ENCODE results near the gene CDKN1A.

The CDKN1A gene

DNA sequence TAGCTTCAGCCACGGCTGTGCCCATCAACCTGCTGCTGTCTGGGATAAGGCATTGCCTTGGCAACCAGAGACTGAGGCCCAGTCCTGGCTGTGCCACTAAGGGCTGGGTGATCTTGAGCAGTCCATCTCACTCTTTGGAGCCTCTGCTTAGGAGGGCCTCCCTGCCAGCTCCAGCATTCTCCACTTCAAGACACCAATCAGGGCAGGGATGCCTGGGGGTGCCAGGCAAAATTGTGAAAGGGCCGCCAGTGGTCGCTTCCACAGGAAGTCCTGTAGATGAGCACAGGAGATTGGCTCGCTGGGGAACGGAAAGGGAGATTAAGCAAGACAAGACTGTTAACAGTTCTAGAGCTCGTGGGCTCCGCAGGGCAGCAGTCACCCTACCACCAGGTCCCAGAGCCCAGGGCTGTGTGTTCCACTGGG, 19.0 kb downstream of the CDKN1A start, which contains the start of gene RAB44:
RAB44 (plus strand) TSS at position 346 of the 423 bp plus-strand sequence. CDS start 6,410 bp downstream, outside the sequence.
- H3K27me3 ChIP-seq (ENCODE audit: insufficient read depth, low read depth, severe bottlenecking), result no peaks in the 10 kb centered on the region
- H3K4me3 ChIP-seq (ENCODE audit: low read depth, low read length), result no peak within 1 kb of the TSS
- TF ChIP-seq, protein P1, sequence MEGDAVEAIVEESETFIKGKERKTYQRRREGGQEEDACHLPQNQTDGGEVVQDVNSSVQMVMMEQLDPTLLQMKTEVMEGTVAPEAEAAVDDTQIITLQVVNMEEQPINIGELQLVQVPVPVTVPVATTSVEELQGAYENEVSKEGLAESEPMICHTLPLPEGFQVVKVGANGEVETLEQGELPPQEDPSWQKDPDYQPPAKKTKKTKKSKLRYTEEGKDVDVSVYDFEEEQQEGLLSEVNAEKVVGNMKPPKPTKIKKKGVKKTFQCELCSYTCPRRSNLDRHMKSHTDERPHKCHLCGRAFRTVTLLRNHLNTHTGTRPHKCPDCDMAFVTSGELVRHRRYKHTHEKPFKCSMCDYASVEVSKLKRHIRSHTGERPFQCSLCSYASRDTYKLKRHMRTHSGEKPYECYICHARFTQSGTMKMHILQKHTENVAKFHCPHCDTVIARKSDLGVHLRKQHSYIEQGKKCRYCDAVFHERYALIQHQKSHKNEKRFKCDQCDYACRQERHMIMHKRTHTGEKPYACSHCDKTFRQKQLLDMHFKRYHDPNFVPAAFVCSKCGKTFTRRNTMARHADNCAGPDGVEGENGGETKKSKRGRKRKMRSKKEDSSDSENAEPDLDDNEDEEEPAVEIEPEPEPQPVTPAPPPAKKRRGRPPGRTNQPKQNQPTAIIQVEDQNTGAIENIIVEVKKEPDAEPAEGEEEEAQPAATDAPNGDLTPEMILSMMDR (IDR thresholded peaks at IDR 0.05; ENCODE audit: low read depth, low read length), result no peak
- no peak within 1 kb of the TSS for H3K27ac ChIP-seq
- DNase-seq, result peak; percentile 7
- H3K9me3 ChIP-seq (ENCODE audit: severe bottlenecking), result peaks cover 3% of the 10 kb centered on the region
- H3K36me3 ChIP-seq, result no peaks in the 10 kb centered on the region

DNA sequence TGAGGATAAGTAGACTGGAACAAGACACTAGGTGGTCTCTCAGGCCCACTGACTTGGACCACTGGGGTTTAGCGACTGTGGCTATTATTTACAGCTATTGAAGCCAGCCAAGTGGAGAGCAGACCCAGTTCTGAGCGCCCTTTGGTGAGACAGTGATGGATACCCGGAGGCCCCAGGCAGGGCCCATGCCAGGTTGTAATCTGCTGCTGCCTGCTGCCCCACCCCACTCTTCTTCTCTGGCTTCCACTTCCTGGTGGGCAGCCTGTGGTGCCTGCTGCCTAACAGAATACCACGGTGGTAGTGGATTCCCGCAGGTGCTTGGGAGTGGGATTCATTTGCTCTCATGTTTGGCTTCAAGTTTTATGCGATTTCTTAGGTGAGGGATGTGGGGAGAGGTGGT, 19.7 kb downstream of the CDKN1A start:
- TF ChIP-seq, protein P1 (IDR thresholded peaks at IDR 0.05; ENCODE audit: low read depth, low read length), result no peak
- Histone ChIP-seq H3K36me3 (no peaks in the 10 kb centered on the region), H3K4me3 (ENCODE audit: low read depth, low read length) (no peak overlapping the region), H3K27me3 (ENCODE audit: insufficient read depth, low read depth, severe bottlenecking) (no peaks in the 10 kb centered on the region), H3K9me3 (ENCODE audit: severe bottlenecking) (peaks cover 3% of the 10 kb centered on the region), H3K27ac (no peak overlapping the region)
- no peak for DNase-seq

DNA sequence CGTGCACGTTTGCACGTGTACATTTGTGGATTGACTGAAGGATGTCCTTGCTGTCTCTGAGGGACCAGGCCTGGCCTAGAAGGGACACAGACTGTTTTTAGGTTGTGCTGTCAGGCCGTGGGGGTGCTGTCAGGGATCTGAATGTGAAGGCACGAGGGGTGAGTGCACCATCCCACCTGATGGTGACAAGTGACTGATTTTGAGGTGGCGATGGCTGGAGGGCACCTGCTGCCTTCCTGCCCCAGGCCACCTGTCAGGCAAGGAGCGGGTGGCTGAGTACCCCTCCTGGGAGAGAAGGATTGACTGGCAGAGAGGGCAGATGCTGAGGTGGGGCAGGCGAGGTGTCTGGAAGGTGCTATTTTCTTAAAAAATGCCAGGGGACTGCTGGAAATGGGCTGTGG, 20.4 kb downstream of the CDKN1A start:
- TF ChIP-seq, protein P1 (IDR thresholded peaks at IDR 0.05; ENCODE audit: low read depth, low read length), result no peak
- no peaks in the 10 kb centered on the region for H3K36me3 ChIP-seq
- no peak overlapping the region for H3K27ac ChIP-seq
- no peaks in the 10 kb centered on the region for H3K27me3 ChIP-seq (ENCODE audit: insufficient read depth, low read depth, severe bottlenecking)
- no peak for DNase-seq
- H3K9me3 ChIP-seq (ENCODE audit: severe bottlenecking), result peaks cover 3% of the 10 kb centered on the region
- H3K4me3 ChIP-seq (ENCODE audit: low read depth, low read length), result no peak overlapping the region

DNA sequence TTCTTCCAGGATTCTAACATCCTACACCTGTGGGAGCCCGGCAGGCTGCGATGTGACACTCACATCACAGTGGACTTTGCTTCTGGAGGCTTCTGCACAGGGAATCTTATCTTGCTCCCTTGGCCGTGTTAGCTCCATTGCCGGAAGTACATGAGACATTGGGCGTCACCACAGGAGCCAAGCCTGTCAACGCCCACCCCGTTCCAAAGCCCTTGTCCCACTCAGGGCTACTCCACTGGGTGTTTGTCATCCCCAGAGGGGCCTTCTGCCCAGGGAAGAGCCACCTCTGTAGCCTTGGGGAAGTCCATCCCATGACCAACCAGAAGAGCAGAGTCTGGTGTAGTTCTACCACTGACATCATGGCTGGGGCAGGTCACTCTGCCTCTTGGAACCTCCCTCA, 20.8 kb downstream of the CDKN1A start:
- Histone ChIP-seq H3K36me3 (no peaks in the 10 kb centered on the region), H3K27ac (no peak overlapping the region), H3K4me3 (ENCODE audit: low read depth, low read length) (no peak overlapping the region), H3K27me3 (ENCODE audit: insufficient read depth, low read depth, severe bottlenecking) (no peaks in the 10 kb centered on the region), H3K9me3 (ENCODE audit: severe bottlenecking) (peaks cover 3% of the 10 kb centered on the region)
- DNase-seq, result no peak
- TF ChIP-seq, protein P1 (IDR thresholded peaks at IDR 0.05; ENCODE audit: low read depth, low read length), result no peak

DNA sequence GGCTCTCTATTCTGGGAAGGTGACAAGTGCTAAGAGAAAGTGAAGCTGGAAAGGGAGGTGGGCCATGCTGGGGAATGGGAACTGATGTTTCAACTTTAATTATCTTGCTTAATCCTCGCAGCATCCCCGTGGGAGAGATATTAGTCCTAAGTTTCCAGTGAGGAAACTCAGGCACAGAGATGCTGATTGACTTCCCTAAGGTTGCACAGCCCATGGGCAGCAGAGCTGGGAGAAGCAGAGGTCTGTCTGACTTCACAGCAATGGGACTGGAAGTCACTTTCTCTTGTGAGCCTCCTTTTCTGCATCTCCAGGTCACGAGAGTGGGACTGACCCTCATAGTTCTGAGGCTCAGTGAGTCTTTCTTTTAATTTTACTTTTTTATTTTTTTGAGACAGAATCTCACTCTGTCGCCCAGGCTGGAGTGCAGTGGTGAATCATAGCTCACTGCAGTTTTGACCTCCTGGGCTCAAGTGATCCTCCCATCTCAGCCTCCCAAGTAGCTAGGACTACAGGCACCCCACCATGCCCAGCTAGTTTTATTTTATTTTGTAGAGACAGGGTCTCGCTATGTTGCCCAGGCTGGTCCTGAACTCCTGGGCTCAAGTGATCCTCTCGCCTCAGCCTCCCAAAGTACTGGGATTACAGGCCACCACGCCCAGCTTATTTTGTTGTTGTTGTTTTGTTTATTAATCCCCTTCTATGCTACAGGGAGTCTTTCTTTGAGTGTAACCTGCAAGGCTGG, 21.7 kb downstream of the CDKN1A start:
- no peak for DNase-seq
- Histone ChIP-seq H3K36me3 (no peaks in the 10 kb centered on the region), H3K9me3 (ENCODE audit: severe bottlenecking) (peaks cover 3% of the 10 kb centered on the region), H3K4me3 (ENCODE audit: low read depth, low read length) (no peak overlapping the region), H3K27me3 (ENCODE audit: insufficient read depth, low read depth, severe bottlenecking) (no peaks in the 10 kb centered on the region), H3K27ac (no peak overlapping the region)
- TF ChIP-seq, protein P1 (IDR thresholded peaks at IDR 0.05; ENCODE audit: low read depth, low read length), result no peak

DNA sequence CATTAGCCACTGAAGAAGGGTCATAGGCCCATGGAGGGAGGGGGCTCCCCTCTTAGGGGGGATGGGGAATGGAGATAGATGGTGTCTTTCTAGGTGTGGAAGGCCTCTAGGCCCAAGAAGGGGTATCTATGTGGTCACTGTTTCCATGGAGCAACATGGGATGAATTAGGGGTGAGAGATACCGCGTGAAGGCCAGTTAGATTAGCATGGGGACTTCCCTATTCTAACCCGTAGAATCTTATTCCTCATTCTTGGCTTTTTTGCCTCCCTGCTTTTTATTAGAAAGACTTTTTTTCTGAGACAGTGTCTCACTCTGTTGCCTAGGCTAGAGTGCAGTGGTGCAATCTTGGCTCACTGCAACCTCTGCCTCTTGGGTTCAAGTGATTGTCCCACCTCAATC, 22.3 kb downstream of the CDKN1A start:
- Histone ChIP-seq H3K27me3 (ENCODE audit: insufficient read depth, low read depth, severe bottlenecking) (no peaks in the 10 kb centered on the region), H3K9me3 (ENCODE audit: severe bottlenecking) (peaks cover 3% of the 10 kb centered on the region), H3K27ac (no peak overlapping the region), H3K4me3 (ENCODE audit: low read depth, low read length) (no peak overlapping the region), H3K36me3 (no peaks in the 10 kb centered on the region)
- TF ChIP-seq, protein P1 (IDR thresholded peaks at IDR 0.05; ENCODE audit: low read depth, low read length), result no peak
- no peak for DNase-seq

Measured in WERI-Rb-1 (cell line).